ENCODE measurements around the gene LMX1B.
"Not testable (repeated sequence)": the region's sequence is repeated elsewhere in the genome, so short reads cannot be mapped to it uniquely, and the experiment has no call there.

The LMX1B gene

GRCh38 chr9:126724226-126724625 lies 110.5 kb downstream of the LMX1B start:
- H3K79me2 ChIP-seq (ENCODE audit: insufficient read depth, low read depth), result no peaks in the 10 kb centered on the region
- no peak overlapping the region for H3K4me3 ChIP-seq (IDR thresholded peaks at IDR 0.05; ENCODE audit: insufficient read depth, low read depth, low read length)
- no peak for TF ChIP-seq CTCF (conservative IDR thresholded peaks at IDR 0.05; ENCODE audit: low read depth, low read length)
- no peaks in the 10 kb centered on the region for H3K27me3 ChIP-seq (ENCODE audit: insufficient read depth, low read depth)
- H3K4me2 ChIP-seq, result no peak overlapping the region
- no peaks in the 10 kb centered on the region for H4K20me1 ChIP-seq (ENCODE audit: insufficient read depth)
- H3K9ac ChIP-seq, result no peak overlapping the region
- H3K27ac ChIP-seq, result no peak overlapping the region
- peak overlapping the region; percentile 74; the same call in 1 of the 2 replicates for H2AFZ ChIP-seq (ENCODE audit: low read depth)
- H3K36me3 ChIP-seq (ENCODE audit: insufficient read depth), result no peaks in the 10 kb centered on the region
- peaks cover 28% of the 10 kb centered on the region for H3K4me1 ChIP-seq (ENCODE audit: low read depth, poor library complexity, severe bottlenecking)

GRCh38 chr9:126725485-126725884 lies 111.8 kb downstream of the LMX1B start:
- not testable (repeated sequence) for H3K27ac ChIP-seq; H3K4me3 ChIP-seq (IDR thresholded peaks at IDR 0.05; ENCODE audit: insufficient read depth, low read depth, low read length); H3K4me2 ChIP-seq; H4K20me1 ChIP-seq (ENCODE audit: insufficient read depth); H3K36me3 ChIP-seq (ENCODE audit: insufficient read depth); H3K79me2 ChIP-seq (ENCODE audit: insufficient read depth, low read depth); H3K27me3 ChIP-seq (ENCODE audit: insufficient read depth, low read depth); H3K9ac ChIP-seq; H2AFZ ChIP-seq (ENCODE audit: low read depth)
- H3K4me1 ChIP-seq (ENCODE audit: low read depth, poor library complexity, severe bottlenecking), result peaks cover 16% of the 10 kb centered on the region

GRCh38 chr9:126728210-126728609 lies 114.5 kb downstream of the LMX1B start:
- H3K27me3 ChIP-seq (ENCODE audit: insufficient read depth, low read depth); H3K36me3 ChIP-seq (ENCODE audit: insufficient read depth); H3K4me1 ChIP-seq (ENCODE audit: low read depth, poor library complexity, severe bottlenecking); H3K4me3 ChIP-seq (IDR thresholded peaks at IDR 0.05; ENCODE audit: insufficient read depth, low read depth, low read length); H3K4me2 ChIP-seq; H3K79me2 ChIP-seq (ENCODE audit: insufficient read depth, low read depth); H2AFZ ChIP-seq (ENCODE audit: low read depth); H3K9ac ChIP-seq; H4K20me1 ChIP-seq (ENCODE audit: insufficient read depth); H3K27ac ChIP-seq: not testable (repeated sequence)

- not testable (repeated sequence) for H3K4me3 ChIP-seq (IDR thresholded peaks at IDR 0.05; ENCODE audit: insufficient read depth, low read depth, low read length); H2AFZ ChIP-seq (ENCODE audit: low read depth); H3K27me3 ChIP-seq (ENCODE audit: insufficient read depth, low read depth); H3K27ac ChIP-seq; H4K20me1 ChIP-seq (ENCODE audit: insufficient read depth); H3K4me1 ChIP-seq (ENCODE audit: low read depth, poor library complexity, severe bottlenecking); H3K36me3 ChIP-seq (ENCODE audit: insufficient read depth); H3K4me2 ChIP-seq; H3K9ac ChIP-seq; H3K79me2 ChIP-seq (ENCODE audit: insufficient read depth, low read depth)
Measured at GRCh38 chr9:126730592-126730991, 116.9 kb downstream of the LMX1B start.

- no peak overlapping the region for H3K27ac ChIP-seq
- H4K20me1 ChIP-seq (ENCODE audit: insufficient read depth), result no peaks in the 10 kb centered on the region
- TF ChIP-seq CTCF (conservative IDR thresholded peaks at IDR 0.05; ENCODE audit: low read depth, low read length), result no peak
Measured at GRCh38 chr9:126733005-126733404, 119.3 kb downstream of the LMX1B start.

GRCh38 chr9:126734877-126735276 lies 121.1 kb downstream of the LMX1B start:
- Histone ChIP-seq H3K79me2 (ENCODE audit: insufficient read depth, low read depth) (no peaks in the 10 kb centered on the region), H3K4me3 (IDR thresholded peaks at IDR 0.05; ENCODE audit: insufficient read depth, low read depth, low read length) (no peak overlapping the region), H3K27me3 (ENCODE audit: insufficient read depth, low read depth) (no peaks in the 10 kb centered on the region; the same call in 1 of the 2 replicates), H3K4me1 (ENCODE audit: low read depth, poor library complexity, severe bottlenecking) (no peaks in the 10 kb centered on the region), H3K4me2 (no peak overlapping the region), H4K20me1 (ENCODE audit: insufficient read depth) (no peaks in the 10 kb centered on the region), H3K27ac (no peak overlapping the region), H2AFZ (ENCODE audit: low read depth) (no peak overlapping the region), H3K9ac (no peak overlapping the region), H3K36me3 (ENCODE audit: insufficient read depth) (no peaks in the 10 kb centered on the region)
- no peak for TF ChIP-seq CTCF (conservative IDR thresholded peaks at IDR 0.05; ENCODE audit: low read depth, low read length)

More at GRCh38 chr9:126733005-126733404, 119.3 kb downstream of the LMX1B start:
- no peak overlapping the region for H3K4me3 ChIP-seq (IDR thresholded peaks at IDR 0.05; ENCODE audit: insufficient read depth, low read depth, low read length)
- H3K4me2 ChIP-seq, result no peak overlapping the region
- no peak overlapping the region for H3K9ac ChIP-seq
- H3K79me2 ChIP-seq (ENCODE audit: insufficient read depth, low read depth), result no peaks in the 10 kb centered on the region
- no peaks in the 10 kb centered on the region for H3K36me3 ChIP-seq (ENCODE audit: insufficient read depth)
- H2AFZ ChIP-seq (ENCODE audit: low read depth), result no peak overlapping the region
- H3K27me3 ChIP-seq (ENCODE audit: insufficient read depth, low read depth), result no peaks in the 10 kb centered on the region; the same call in 1 of the 2 replicates
- no peaks in the 10 kb centered on the region for H3K4me1 ChIP-seq (ENCODE audit: low read depth, poor library complexity, severe bottlenecking)
